K562 (cell line): ENCODE data around the gene PTPRE. TPM values are rescaled to one million over a fixed set of nuclear protein-coding genes. Genes with fewer than 3 reads are reported as not detected.

Experiments used
- ATAC-seq: fragments of 200-7000 bp; cut with Tn5 transposase; 3 replicates; pipeline ENCODE4 v1.9.1; 2020; ENCODE audit warnings: moderate library complexity
- BruUV-seq: library from RNA; stranded (reverse); fragments of 400-500 nt; replicated peaks from 2 replicates; lab custom pipeline; 2021; lab: Mats Ljungman, UMichigan
- CTCF ChIA-PET: fragments of 300-600 bp; formaldehyde crosslinking; extraction: SDS; loops from one replicate; lab custom pipeline; 2021; ENCODE audit warnings: low intra/inter-chr PET ratio; lab: Yijun Ruan, JAX
- POLR2A ChIA-PET: fragments of 300-600, 350-650 bp; sonication (Branson Sonifier 250); formaldehyde crosslinking; extraction: SDS; loops from one replicate; lab custom pipeline; 2021; ENCODE audit warnings: antibody characterized with exemption, inconsistent platforms; lab: Yijun Ruan, JAX
- DNase-seq, 4 experiments: peaks; one replicate each; pipeline versions ENCODE4 v3.0.0 to v3.0.0-alpha.2; 2011 to 2018; ENCODE audit warnings: low spot score in 3 of 4, mixed read lengths in 3 of 4; ENCODE audit errors: extremely low read depth in 1 of 4
- FAIRE-seq: peaks from 2 replicates; lab custom pipeline; 2011; peaks lifted over from hg19 to GRCh38; lab: Jason Lieb, UNC
- H2AFZ ChIP-seq: 2 replicates; pipeline ENCODE4 v1.6.0; 2011; ENCODE audit warnings: low read depth, low read length, control low read depth, inconsistent platforms
- H3K27ac ChIP-seq: fragments of 200-600 bp; 3 replicates; pipeline ENCODE4 v1.8.0; 2011; ENCODE audit warnings: low read depth, mild to moderate bottlenecking, control low read depth, inconsistent platforms, low read length, moderate library complexity, mixed read lengths; ENCODE audit errors: extremely low read depth
- H3K27me3 ChIP-seq, 2 experiments: fragments of 300-600 bp in 1 of 2; 2 replicates in 1 of 2; 3 replicates in 1 of 2; pipeline versions ENCODE4 v1.6.0 to v1.8.0; 2011; ENCODE audit warnings: inconsistent platforms in 2 of 2, low read length in 2 of 2, mild to moderate bottlenecking in 1 of 2, mixed read lengths in 1 of 2, moderate library complexity in 1 of 2; ENCODE audit not compliant: control insufficient read depth in 2 of 2, insufficient read depth in 2 of 2
- H3K36me3 ChIP-seq: fragments of 300-600 bp; 3 replicates; pipeline ENCODE4 v1.8.0; 2011; ENCODE audit warnings: mild to moderate bottlenecking, low read length, inconsistent platforms; ENCODE audit not compliant: control insufficient read depth, insufficient read depth
- H3K4me1 ChIP-seq, 2 experiments: fragments of 200-600 bp in 1 of 2; replicated peaks in 1 of 2; 2 replicates in 1 of 2; 3 replicates in 1 of 2; pipeline versions ENCODE4 v1.5.1 to v1.8.0; 2011; ENCODE audit warnings: inconsistent platforms in 2 of 2, low read length in 2 of 2, mild to moderate bottlenecking in 1 of 2, mixed read lengths in 1 of 2, moderate library complexity in 1 of 2; ENCODE audit not compliant: control insufficient read depth in 2 of 2, insufficient read depth in 2 of 2
- H3K4me2 ChIP-seq: 2 replicates; pipeline ENCODE4 v1.6.1; 2011; ENCODE audit warnings: low read length, control low read depth, inconsistent platforms, mixed read lengths; ENCODE audit not compliant: insufficient read depth
- H3K4me3 ChIP-seq: fragments of 200-600 bp; sonication (generic), shearing (Covaris generic); 2 replicates; pipeline ENCODE4 v1.5.1; 2016; ENCODE audit warnings: control low read depth, inconsistent platforms
- H3K79me2 ChIP-seq: fragments of 200-600 bp; 3 replicates; pipeline ENCODE4 v1.8.0; 2011; ENCODE audit warnings: low read length, inconsistent platforms; ENCODE audit not compliant: control insufficient read depth, insufficient read depth
- H3K9ac ChIP-seq, 2 experiments: 2 replicates each; pipeline versions ENCODE4 v1.6.0 to v1.6.1; 2011; ENCODE audit warnings: low read depth in 2 of 2, low read length in 2 of 2, control low read depth in 1 of 2, inconsistent platforms in 1 of 2, mild to moderate bottlenecking in 1 of 2, mixed read lengths in 1 of 2; ENCODE audit not compliant: insufficient read depth in 1 of 2
- H3K9me1 ChIP-seq: one replicate; pipeline ENCODE4 v1.6.0; 2011; ENCODE audit warnings: inconsistent platforms, mild to moderate bottlenecking, low read length, moderate library complexity; ENCODE audit not compliant: control insufficient read depth, insufficient read depth
- H3K9me3 ChIP-seq: replicated peaks from 2 replicates; pipeline ENCODE4 v1.5.1; 2011; ENCODE audit warnings: low read depth, low read length, inconsistent platforms; ENCODE audit not compliant: control insufficient read depth, insufficient read depth
- H4K20me1 ChIP-seq: replicated peaks from 2 replicates; pipeline ENCODE4 v1.6.1; 2011; ENCODE audit warnings: low read length, inconsistent platforms, mixed read lengths; ENCODE audit not compliant: control insufficient read depth, insufficient read depth
- CUX1 ChIP-seq: fragments of 200-800 bp; sonication (Bioruptor generic); IDR thresholded peaks from 2 replicates; pipeline ENCODE4 v1.6.1; 2016; ENCODE audit warnings: missing genetic modification characterization, missing compliant biosample characterization
- FIP1L1 ChIP-seq: fragments of 200-400 bp; formaldehyde crosslinking; IDR thresholded peaks from 2 replicates; pipeline ENCODE4 v1.6.1; 2018; ENCODE audit warnings: mild to moderate bottlenecking, low read depth, low read length; ENCODE audit not compliant: poor library complexity, severe bottlenecking
- MBD1 ChIP-seq: fragments of 250-450 bp; sonication (Bioruptor Pico); IDR thresholded peaks from 2 replicates; pipeline ENCODE4 v1.8.0; 2022; ENCODE audit warnings: inconsistent platforms
- NFE2L1 ChIP-seq: fragments of 450-650 bp; IDR thresholded peaks from 2 replicates; pipeline ENCODE4 v1.6.1; 2016; ENCODE audit warnings: missing genetic modification characterization, low read depth, mild to moderate bottlenecking, missing compliant biosample characterization, moderate library complexity, borderline replicate concordance
- PML ChIP-seq: IDR thresholded peaks from 2 replicates; pipeline ENCODE4 v1.6.1; 2012; ENCODE audit warnings: low read length, inconsistent platforms
- SIX5 ChIP-seq, 2 experiments: IDR thresholded peaks; 2 replicates each; pipeline ENCODE4 v1.6.1; 2011; ENCODE audit warnings: low read length in 2 of 2, borderline replicate concordance in 1 of 2, low read depth in 1 of 2, mild to moderate bottlenecking in 1 of 2, moderate library complexity in 1 of 2; ENCODE audit not compliant: insufficient read depth in 1 of 2
- TRIM24 ChIP-seq, 2 experiments: fragments of 450-650 bp; IDR thresholded peaks; 2 replicates each; pipeline ENCODE4 v1.6.1; 2016
- ZNF766 ChIP-seq: fragments of 200-800 bp; sonication (Bioruptor generic); conservative IDR thresholded peaks from 2 replicates; pipeline ENCODE4 v1.6.1; 2016; ENCODE audit warnings: missing genetic modification characterization, missing compliant biosample characterization
- WGBS: fragments of 100-300 bp; shearing (Covaris generic); methylation state at CpG from one replicate; pipeline ENCODE4 v1.1.6; 2016; ENCODE audit warnings: low coverage, mixed read lengths; ENCODE audit not compliant: insufficient coverage; ENCODE audit errors: missing lambda C conversion rate; 5-methylcytosine and 5-hydroxymethylcytosine counted together
- in situ Hi-C: fragments of 300-500 bp; cut with MboI; formaldehyde crosslinking; loops from 4 replicates; pipeline ENCODE4 v1.15.0; 2018; ENCODE audit warnings: inconsistent platforms, mixed read lengths
- intact Hi-C: fragments of 100-400 bp; cut with micrococcal nuclease; formaldehyde crosslinking; loops from 2 replicates; pipeline ENCODE4 v1.14.2; 2022
- polyA plus RNA-seq, 8 experiments: library from polyadenylated mRNA; depleted of rRNA in 4 of 8; stranded (reverse) in 5 of 8; unstranded in 3 of 8; fragments of >200 nt; fragmentation: Nextera tagmentation in 2 of 8; fragmentation: Illumina TruSeq in 1 of 8; extraction: Ambion mirVana in 2 of 8; extraction: Trizol in 1 of 8; gene quantifications; 2 replicates each; pipeline versions ENCODE4 v1.2.1 to v1.2.3, GENCODE V29; 2011 to 2014; ENCODE audit warnings: inconsistent platforms in 1 of 8, missing spikeins in 1 of 8
- total RNA-seq, 7 experiments: library from RNA; depleted of rRNA in 6 of 7; stranded (reverse); fragments of >200 nt in 6 of 7; fragmentation: Illumina TruSeq in 2 of 7; extraction: Trizol in 2 of 7; gene quantifications; 2 replicates each; pipeline versions ENCODE4 v1.2.1 to v1.2.3, GENCODE V29; 2011 to 2021; ENCODE audit warnings: low replicate concordance in 1 of 7

The PTPRE gene
- total and polyA plus RNA-seq, 9 of the 15 experiments (the other 6 are each of a cell fraction or from before 2014, with no cell fraction given), result 0.01 to 0.13 (median 0.04) TPM; not detected in 4

- H3K4me1 ChIP-seq, result peaks cover 0 to 4% of the 10 kb centered on the region in 2 experiments; a peak in 1 of 5 replicates
- CTCF ChIA-PET, result no interaction called here
Measured at GRCh38 chr10:128049226-128050120, 142.6 kb downstream of the PTPRE start.

More at GRCh38 chr10:128049226-128050120, 142.6 kb downstream of the PTPRE start:
- ATAC-seq, result no peak
- WGBS, result 1% methylated on average over 15 of the region's 23 CpGs
- no peaks in the 10 kb centered on the region for H3K9me3 ChIP-seq
- no TSS peak for BruUV-seq
- H3K27me3 ChIP-seq, result peaks cover 3 to 31% of the 10 kb centered on the region in 2 experiments; a peak in 3 of 5 replicates
- in situ Hi-C loops, result no loop called here
- no peak for FAIRE-seq
- intact Hi-C loops, result no loop called here
- no peak overlapping the region for H2AFZ ChIP-seq
- POLR2A ChIA-PET, result no interaction called here
- no peak for DNase-seq
- H3K4me2 ChIP-seq, result no peak overlapping the region
- H3K27ac ChIP-seq, result no peak overlapping the region
- no peaks in the 10 kb centered on the region for H4K20me1 ChIP-seq
- H3K36me3 ChIP-seq, result no peaks in the 10 kb centered on the region
- TF ChIP-seq MBD1 (no peak), FIP1L1 (no peak), PML (no peak), NFE2L1 (no peak), TRIM24 (IDR thresholded peaks at IDR 0.05) (no peak), CUX1 (CRISPR knock-in tag) (no peak), ZNF766 (CRISPR knock-in tag) (no peak), SIX5 (IDR thresholded peaks at IDR 0.05; ENCODE audit: borderline replicate concordance in 1 of 2, insufficient read depth in 1 of 2, low read depth in 1 of 2, low read length in 2 of 2) (no peak)
- no peaks in the 10 kb centered on the region for H3K9me1 ChIP-seq
- H3K79me2 ChIP-seq, result no peaks in the 10 kb centered on the region
- no peak overlapping the region for H3K9ac ChIP-seq
- H3K4me3 ChIP-seq, result no peak overlapping the region
